GM15510 (cell line): ENCODE data around the gene USP24.
A peak's percentile ranks its signal among the peaks of the same experiment; 100 is the strongest.

Source experiments
- POLR2A ChIP-seq: IDR thresholded peaks from 3 replicates; pipeline ENCODE4 v1.6.1; 2011; ENCODE audit warnings: borderline replicate concordance; ENCODE audit not compliant: insufficient read length; ENCODE audit errors: extremely low read depth

USP24 gene

GRCh38 chr1:55215194-55216021 is at the start of gene USP24:
Gene USP24, minus strand, starts transcription at chr1:55215364. Its CDS starts 251 bp downstream, at chr1:55215113.
- peak; percentile 83 for TF ChIP-seq POLR2A

- TF ChIP-seq POLR2A, result no peak
Measured at GRCh38 chr1:55262822-55263221, 47.7 kb upstream of the USP24 start.

GRCh38 chr1:55259911-55260609 is 44.9 kb upstream of the USP24 start:
- no peak for TF ChIP-seq POLR2A

GRCh38 chr1:55257958-55258357 is 42.8 kb upstream of the USP24 start:
- TF ChIP-seq POLR2A, result no peak

- no peak for TF ChIP-seq POLR2A
Measured at GRCh38 chr1:55255901-55256300, 40.7 kb upstream of the USP24 start.

- TF ChIP-seq POLR2A, result no peak
Measured at GRCh38 chr1:55252942-55253589, 37.9 kb upstream of the USP24 start.

- TF ChIP-seq POLR2A, result no peak
Measured at GRCh38 chr1:55250399-55251075, 35.4 kb upstream of the USP24 start.

GRCh38 chr1:55249646-55250398 is 34.7 kb upstream of the USP24 start:
- no peak for TF ChIP-seq POLR2A

- TF ChIP-seq POLR2A, result no peak
Measured at GRCh38 chr1:55246896-55247295, 31.7 kb upstream of the USP24 start.

- TF ChIP-seq POLR2A, result no peak
Measured at GRCh38 chr1:55246331-55246730, 31.2 kb upstream of the USP24 start.

- no peak for TF ChIP-seq POLR2A
Measured at GRCh38 chr1:55245781-55246180, 30.6 kb upstream of the USP24 start.

GRCh38 chr1:55244476-55245099 is 29.4 kb upstream of the USP24 start:
- TF ChIP-seq POLR2A, result no peak

- TF ChIP-seq POLR2A, result no peak
Measured at GRCh38 chr1:55243655-55244054, 28.5 kb upstream of the USP24 start.

- TF ChIP-seq POLR2A, result no peak
Measured at GRCh38 chr1:55239548-55239947, 24.4 kb upstream of the USP24 start.
